Neural cell (in vitro differentiated cells): Measurements from ENCODE around the gene CUEDC1.

Source experiments
- CTCF ChIP-seq: fragments of 450-650 bp; IDR thresholded peaks from 2 replicates; pipeline ENCODE4 v1.5.1; 2014; ENCODE audit warnings: antibody characterized with exemption, mild to moderate bottlenecking, moderate library complexity; ENCODE audit not compliant: poor library complexity, severe bottlenecking
- EP300 ChIP-seq: fragments of 450-650 bp; conservative IDR thresholded peaks from 2 replicates; pipeline ENCODE4 v1.6.1; 2014; ENCODE audit warnings: antibody characterized with exemption, mild to moderate bottlenecking, moderate library complexity; ENCODE audit not compliant: poor library complexity, severe bottlenecking
- EZH2 ChIP-seq: fragments of 200-600, 300-800 bp; shearing (Covaris generic), sonication (generic); IDR thresholded peaks from 2 replicates; pipeline ENCODE4 v1.6.1; 2014; ENCODE audit warnings: antibody characterized with exemption, low read length, borderline replicate concordance, mild to moderate bottlenecking; ENCODE audit not compliant: insufficient read depth, poor library complexity, severe bottlenecking
- POLR2AphosphoS5 ChIP-seq: IDR thresholded peaks from 2 replicates; pipeline ENCODE4 v1.6.1; 2012
- RAD21 ChIP-seq: fragments of 450-650 bp; conservative IDR thresholded peaks from 2 replicates; pipeline ENCODE4 v1.6.1; 2014; ENCODE audit warnings: antibody characterized with exemption, mild to moderate bottlenecking, moderate library complexity
- SMC3 ChIP-seq: fragments of 450-650 bp; conservative IDR thresholded peaks from 2 replicates; pipeline ENCODE4 v1.6.1; 2014; ENCODE audit warnings: antibody characterized with exemption, mild to moderate bottlenecking, moderate library complexity; ENCODE audit not compliant: poor library complexity
- TAF1 ChIP-seq: IDR thresholded peaks from 2 replicates; pipeline ENCODE4 v1.6.1; 2012; ENCODE audit warnings: low read depth
- TF ChIP-seq, protein P1 (sequence below): IDR thresholded peaks from 2 replicates; pipeline ENCODE4 v1.6.1; 2012; ENCODE audit warnings: borderline replicate concordance

DNA sequence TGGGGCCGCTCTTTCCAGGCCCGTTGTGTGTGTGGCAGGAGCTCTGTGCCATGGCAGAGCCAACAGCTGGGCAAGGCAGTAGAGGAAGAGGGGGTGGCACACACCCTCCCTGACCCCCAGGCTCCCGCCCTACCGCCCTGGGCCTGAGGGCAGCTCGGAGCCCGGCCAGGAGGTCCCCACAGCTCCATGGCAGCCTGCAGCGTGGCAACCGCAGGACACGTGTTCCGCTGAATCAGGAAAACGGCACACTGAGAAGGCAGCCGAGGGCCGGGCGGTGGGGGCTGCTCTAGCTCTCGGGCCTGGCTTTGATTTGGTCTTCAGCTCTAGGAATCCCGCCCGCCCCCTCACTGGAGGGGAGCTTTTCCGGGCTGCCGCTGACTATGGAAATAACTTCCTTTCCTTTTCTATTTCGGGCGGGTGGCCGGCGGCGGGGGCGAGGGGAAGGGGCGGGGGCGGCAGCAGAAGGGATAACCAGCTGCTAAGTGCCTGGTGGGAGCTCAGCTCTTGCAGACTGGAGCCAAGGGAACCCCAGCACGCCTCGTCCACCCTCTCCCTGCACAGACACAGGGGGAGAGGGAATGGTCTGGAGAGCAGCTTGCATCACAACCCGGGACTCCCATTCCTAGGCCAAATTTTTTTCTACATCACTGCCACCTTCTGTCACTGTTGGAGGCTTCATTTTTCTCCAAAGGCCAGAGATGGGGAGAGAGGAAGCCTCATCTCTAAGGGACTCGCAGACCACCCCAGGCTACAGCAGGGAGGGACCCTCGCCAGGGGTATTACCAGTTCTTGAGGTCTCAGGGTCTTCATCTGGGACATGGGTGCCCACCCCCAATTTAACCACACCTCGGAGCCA lies 80.5 kb downstream of the CUEDC1 start:
- no peak for TF ChIP-seq CTCF
- TF ChIP-seq POLR2AphosphoS5: no peak
- TF ChIP-seq EZH2: no peak
- TF ChIP-seq TAF1: no peak
- no peak for TF ChIP-seq SMC3
- TF ChIP-seq EP300: no peak
- TF ChIP-seq, protein P1, sequence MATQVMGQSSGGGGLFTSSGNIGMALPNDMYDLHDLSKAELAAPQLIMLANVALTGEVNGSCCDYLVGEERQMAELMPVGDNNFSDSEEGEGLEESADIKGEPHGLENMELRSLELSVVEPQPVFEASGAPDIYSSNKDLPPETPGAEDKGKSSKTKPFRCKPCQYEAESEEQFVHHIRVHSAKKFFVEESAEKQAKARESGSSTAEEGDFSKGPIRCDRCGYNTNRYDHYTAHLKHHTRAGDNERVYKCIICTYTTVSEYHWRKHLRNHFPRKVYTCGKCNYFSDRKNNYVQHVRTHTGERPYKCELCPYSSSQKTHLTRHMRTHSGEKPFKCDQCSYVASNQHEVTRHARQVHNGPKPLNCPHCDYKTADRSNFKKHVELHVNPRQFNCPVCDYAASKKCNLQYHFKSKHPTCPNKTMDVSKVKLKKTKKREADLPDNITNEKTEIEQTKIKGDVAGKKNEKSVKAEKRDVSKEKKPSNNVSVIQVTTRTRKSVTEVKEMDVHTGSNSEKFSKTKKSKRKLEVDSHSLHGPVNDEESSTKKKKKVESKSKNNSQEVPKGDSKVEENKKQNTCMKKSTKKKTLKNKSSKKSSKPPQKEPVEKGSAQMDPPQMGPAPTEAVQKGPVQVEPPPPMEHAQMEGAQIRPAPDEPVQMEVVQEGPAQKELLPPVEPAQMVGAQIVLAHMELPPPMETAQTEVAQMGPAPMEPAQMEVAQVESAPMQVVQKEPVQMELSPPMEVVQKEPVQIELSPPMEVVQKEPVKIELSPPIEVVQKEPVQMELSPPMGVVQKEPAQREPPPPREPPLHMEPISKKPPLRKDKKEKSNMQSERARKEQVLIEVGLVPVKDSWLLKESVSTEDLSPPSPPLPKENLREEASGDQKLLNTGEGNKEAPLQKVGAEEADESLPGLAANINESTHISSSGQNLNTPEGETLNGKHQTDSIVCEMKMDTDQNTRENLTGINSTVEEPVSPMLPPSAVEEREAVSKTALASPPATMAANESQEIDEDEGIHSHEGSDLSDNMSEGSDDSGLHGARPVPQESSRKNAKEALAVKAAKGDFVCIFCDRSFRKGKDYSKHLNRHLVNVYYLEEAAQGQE: no peak
- no peak for TF ChIP-seq RAD21
